ENCODE results near the gene ZNF595.

GRCh38 chr4:99863-100262 is 46.7 kb downstream of the ZNF595 start:
- TF ChIP-seq POLR2AphosphoS5 (IDR thresholded peaks at IDR 0.05; ENCODE audit: low read depth, low read length) (no peak), SIN3A (IDR thresholded peaks at IDR 0.05; ENCODE audit: borderline replicate concordance, insufficient read depth, low read length) (no peak)
